SK-N-DZ (cell line): ENCODE data around the gene ELP4.

Experiments
- DNase-seq: peaks from one replicate; pipeline ENCODE4 v3.0.0-alpha.2; 2015; ENCODE audit warnings: low spot score

ELP4 gene

DNA sequence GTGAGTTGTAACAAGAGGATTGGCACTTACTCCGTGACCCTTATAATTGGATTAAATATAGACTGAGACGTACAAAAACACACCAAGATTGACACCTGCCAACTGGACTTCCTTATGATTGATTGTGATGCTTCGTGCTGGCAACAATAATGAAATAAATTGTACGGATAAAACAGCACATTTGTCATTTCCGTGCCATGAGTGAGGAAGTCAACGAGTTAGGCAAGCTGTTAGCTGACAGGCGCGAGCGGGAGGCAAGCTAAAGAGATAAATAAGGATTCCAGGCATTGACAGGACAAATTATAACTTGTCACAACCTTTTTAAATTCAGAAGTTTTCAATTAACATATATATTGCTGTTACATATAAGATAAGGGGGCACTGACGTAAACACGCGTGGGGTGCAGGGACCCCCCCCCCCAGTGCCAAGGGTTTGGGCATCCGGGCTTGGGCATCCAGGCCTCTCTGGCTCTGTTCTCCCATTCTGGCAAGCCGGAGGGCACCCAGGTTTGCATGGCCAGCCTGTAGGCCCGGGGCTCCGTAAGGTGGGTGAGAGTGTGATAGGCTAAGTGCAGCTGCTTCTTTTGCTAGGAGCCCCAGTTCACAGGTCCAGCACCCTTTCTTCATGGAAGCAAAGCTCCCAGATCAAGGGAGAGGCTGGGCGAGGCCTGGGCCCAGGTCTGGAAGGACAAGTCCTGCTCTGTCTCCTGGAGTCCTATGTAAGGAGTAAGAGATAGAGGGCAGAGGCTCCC lies 312.8 kb downstream of the ELP4 start:
- DNase-seq: no peak

GRCh38 chr11:31822927-31823643 lies 313.5 kb downstream of the ELP4 start:
- no peak for DNase-seq

GRCh38 chr11:31823644-31824331 lies 314.2 kb downstream of the ELP4 start:
- no peak for DNase-seq

DNA sequence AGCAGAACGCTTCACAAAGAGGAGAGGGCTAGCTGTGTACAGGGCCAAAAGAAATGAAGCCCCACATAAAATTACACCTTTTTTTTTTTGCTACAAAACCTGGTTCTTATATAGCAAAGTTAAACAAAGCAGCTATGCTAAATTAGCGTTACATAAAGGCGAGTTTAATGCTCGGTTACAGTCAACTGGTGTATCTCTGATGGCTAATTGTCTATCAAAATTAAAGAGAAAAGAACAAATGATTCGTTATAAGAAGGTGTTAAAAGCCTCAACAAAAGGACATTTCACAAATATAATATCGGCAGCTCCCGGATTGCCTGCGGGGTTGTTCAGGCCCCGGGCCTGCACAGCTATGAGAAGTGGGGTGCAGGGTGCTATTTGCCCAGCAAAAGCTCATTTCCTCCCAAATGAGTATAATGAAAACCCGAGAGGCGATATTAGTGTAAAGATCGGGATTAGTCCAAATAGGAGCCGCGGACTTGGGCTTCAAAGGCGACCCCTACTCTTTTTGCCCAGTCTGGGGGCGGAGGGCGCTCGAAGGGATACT lies 314.8 kb downstream of the ELP4 start:
- DNase-seq: no peak

DNA sequence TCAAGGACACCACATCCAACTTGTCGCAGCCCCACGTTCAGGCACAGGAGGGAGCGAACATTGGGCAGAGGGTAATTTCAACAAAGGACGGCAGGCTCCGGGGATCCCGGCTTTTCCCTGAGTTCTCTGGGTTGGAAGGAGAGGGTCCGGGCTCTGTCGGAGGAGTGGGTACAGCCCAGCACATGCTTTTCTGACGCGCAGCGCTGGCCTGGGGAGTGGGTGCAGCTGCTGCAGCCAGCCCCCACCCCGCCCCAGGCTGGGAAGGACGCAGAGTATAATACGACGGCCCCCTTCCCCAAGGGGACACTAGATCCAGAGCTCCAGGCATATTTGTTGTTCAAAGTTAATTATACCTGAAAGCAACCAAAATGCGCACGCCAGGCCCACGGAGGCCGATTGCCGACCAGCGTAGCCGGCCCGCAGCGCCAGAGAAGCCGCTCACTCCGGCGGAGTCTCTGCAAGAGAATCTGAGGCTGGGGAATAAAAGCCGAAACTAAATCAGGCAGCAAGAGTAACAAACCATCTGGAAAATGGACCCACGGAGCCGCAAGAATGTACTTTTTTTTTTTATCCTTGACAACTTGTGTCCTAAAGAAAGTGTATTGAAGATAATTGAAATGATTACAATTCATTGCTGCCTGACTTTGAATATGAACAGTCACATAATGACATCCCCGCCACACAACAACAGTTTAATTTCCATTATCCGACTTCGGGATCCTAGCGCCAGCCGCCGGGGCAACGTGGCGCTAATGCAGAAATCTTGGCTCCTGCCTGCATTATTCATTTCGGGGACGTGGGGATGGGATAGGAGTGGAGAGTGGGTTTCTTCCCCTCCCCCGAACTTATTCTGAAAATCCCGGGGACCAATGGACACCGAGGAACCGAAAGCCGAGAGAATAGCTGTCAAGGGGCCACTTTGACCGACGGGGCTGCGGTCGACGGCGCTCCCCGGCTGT lies 315.6 kb downstream of the ELP4 start:
- DNase-seq: no peak

DNA sequence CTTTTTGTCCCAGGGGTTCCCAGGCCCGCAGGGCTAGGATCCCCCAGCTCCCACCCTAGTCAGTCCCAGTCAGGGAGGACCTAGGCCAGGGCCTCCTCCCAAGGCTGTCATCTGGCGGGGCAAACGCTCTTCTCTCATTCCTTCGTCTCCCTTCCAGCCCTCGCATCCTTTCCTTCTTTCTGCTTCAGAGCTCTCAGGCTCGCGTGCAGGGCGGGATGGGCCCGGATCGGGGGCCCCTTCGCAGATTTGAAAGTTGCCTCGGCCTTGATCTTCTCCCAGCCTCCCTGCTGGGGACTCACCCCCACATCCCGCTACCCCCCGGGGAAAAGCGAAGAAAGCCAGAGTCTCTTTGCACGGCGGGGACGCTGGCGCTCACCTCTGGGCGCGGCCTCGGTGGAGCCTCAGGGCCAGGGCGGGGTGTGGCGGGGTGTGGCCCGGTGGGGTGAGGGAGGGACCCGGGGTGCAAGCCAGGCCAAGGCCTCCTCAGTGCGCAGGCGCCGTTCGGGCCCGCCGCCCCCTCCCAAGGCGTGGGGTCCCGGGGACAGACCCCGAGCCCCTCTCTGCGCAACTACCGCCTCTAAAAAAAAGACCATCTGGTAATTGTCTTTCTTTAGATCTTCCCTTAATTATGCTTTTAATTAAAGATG lies 316.4 kb downstream of the ELP4 start:
- no peak for DNase-seq

DNA sequence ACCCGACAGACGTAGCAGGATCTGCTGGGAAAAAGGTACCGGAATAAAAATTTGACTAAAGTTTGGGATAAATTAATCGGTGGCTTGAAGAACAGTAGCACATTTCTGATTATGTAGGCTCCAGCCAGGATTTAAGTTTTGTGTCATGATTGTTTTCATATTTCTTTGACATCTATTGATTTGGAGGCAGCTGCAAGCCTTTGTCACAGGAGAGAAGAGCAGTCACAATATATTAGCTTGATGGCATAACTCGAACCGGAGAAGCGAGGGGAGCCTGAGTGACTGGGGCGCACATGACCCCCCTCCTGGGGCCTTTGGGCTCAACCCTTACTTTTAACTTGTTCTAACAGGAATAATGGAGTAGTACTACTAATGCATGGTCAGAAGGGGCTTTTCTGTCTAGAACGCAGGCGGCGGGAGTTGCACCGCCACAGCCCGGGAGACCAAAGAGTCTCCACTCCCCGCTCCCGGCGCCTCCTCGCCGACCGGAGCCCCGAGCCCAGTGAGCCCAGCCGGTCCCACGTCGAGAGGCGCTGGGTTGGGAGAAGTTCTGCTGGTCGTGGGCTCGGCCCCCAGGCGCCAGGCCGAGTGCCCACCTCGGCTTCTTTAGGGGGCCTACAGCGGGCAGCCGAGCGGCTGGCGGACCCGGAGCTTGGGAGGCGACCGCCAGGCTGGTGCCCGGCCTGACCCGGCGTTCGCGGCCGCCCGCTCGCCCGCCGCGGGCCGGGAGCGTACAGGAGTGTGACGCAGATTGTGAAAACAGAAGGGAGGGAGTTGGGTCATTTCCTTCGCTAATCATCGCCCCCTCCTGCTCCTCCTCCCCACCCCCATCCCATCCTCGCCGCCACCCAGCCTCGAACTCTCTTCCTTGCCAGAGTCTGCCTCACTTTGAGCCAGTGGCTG lies 317.2 kb downstream of the ELP4 start:
- DNase-seq: no peak

DNA sequence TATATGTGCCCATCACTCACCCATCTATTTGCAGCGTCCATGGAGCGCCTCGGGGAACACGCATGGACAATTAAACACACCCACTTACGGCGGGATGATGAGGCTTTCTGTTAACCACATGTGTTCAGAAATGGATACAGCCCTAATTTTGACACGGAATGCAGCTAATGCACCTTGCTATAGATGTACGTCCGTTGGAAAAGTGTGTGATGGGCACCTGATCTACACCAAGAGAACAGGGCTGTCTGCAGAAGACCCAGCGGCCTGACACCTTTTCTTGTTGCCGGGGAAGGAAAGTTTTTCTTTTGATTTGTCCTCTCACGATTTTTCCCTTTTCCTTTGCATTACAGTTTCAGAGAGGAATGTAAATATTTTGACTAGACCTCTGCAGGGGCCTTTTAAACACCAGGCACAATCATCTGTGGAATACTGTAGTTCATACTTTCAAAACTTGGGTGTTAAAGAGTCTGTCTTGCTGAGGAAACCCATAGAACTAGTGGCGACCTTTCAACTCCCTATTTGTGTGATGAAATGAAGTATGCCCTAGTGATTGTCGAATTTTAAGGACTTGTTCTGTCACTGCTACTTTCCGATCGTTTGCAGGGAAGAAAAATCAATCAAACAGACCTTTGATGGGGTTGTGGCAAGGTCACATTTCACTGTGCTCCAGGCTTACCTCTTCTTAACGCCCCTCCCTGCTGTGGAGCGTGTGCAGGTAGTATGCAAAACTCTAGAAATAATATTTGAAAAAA lies 318.1 kb downstream of the ELP4 start:
- no peak for DNase-seq

DNA sequence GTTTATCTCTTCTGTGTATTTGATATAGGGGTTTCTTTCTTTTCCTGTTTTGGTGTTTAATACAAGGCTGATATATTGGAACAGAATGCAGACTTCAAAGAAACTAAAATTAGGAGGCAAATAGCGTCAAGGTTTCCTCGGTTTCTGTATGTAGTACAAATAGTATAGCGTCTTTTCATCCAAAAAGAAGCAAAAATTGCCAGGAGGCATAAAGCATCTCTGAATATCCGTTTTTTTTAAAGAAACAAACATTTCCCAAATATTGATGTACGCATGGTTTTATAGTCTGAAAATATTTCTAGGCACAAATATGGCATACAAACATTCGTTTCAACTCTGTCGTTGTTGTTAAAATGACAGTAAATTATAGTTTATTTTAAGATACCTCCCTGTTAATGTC lies 318.6 kb downstream of the ELP4 start:
- DNase-seq: no peak

DNA sequence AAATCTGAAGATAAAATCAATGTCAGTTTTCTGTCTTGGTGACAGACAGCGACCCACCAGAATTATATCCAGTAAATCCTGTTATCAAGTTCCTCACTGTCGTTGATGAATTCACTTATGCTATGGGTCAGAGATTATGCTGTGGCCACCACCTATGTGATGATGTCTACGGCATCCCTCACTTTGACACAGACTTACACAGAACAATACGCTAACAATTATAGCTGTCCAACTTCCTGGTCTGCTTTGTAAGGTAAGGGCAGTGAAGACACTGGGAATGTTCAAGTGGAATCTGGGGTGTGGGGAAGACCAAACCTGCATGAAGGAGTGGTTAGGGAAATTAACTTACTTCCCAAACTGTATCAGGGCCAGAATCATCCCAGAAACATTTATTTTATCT lies 320.8 kb downstream of the ELP4 start:
- DNase-seq: no peak

DNA sequence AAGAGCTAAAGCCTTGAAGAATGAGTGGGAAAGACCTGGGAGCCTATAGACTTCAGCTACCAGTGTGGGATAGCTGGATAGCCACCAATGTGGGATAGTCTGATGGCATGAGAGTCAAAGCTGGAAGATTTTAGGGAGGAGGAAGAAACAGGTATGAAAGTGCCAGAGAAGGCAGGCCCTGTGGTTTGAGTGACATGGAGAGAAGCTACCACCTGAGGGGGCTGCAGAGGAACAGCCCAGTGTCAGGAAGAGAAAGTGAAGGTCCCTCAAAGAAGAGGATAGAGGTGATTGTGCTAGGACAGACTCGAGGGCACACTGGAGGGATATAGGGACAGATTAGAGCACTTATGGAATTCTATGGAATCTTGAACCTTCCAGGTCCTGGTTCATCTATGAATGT lies 324.7 kb downstream of the ELP4 start:
- no peak for DNase-seq
